SU-DHL-6 (cell line): ENCODE measurements around the gene GRK2.

Experiments
- H2AFZ ChIP-seq: fragments of 200-600 bp; sonication (generic); 2 replicates; pipeline ENCODE4 v1.6.1; 2014; ENCODE audit warnings: low read depth, mild to moderate bottlenecking, moderate library complexity, mixed read lengths, antibody characterized with exemption, low read length; ENCODE audit not compliant: severe bottlenecking
- H3F3A ChIP-seq: fragments of 200-600 bp; shearing (Covaris generic); 2 replicates; pipeline ENCODE4 v1.6.0; 2016; ENCODE audit warnings: antibody characterized with exemption, mild to moderate bottlenecking; ENCODE audit not compliant: insufficient read depth
- H3K27ac ChIP-seq: fragments of 200-600 bp; sonication (generic); 2 replicates; pipeline ENCODE4 v1.5.1; 2016; ENCODE audit warnings: low read depth, mild to moderate bottlenecking, low read length, moderate library complexity, mixed read lengths
- H3K27me3 ChIP-seq: fragments of 200-600 bp; sonication (generic), shearing (Covaris generic); 2 replicates; pipeline ENCODE4 v1.6.0; 2014; ENCODE audit warnings: mild to moderate bottlenecking, low read length
- H3K36me3 ChIP-seq: fragments of 200-600 bp; sonication (generic); 2 replicates; pipeline ENCODE4 v1.6.1; 2014; ENCODE audit warnings: mild to moderate bottlenecking, low read length, mixed read lengths
- H3K4me2 ChIP-seq: fragments of 300-600, 200-600 bp; shearing (Covaris generic), sonication (generic); 2 replicates; pipeline ENCODE4 v1.6.0; 2014; ENCODE audit warnings: low read length, low read depth, mild to moderate bottlenecking; ENCODE audit not compliant: poor library complexity, severe bottlenecking
- H3K4me3 ChIP-seq: fragments of 200-600 bp; sonication (generic); 2 replicates; pipeline ENCODE4 v1.5.1; 2014; ENCODE audit warnings: antibody characterized with exemption, low read length, mild to moderate bottlenecking, mixed read lengths; ENCODE audit not compliant: insufficient read depth, poor library complexity, severe bottlenecking
- H3K79me2 ChIP-seq: fragments of 200-600 bp; sonication (generic); 2 replicates; pipeline ENCODE4 v1.6.1; 2014; ENCODE audit warnings: mild to moderate bottlenecking, low read length, moderate library complexity; ENCODE audit not compliant: insufficient read depth
- H3K9ac ChIP-seq: fragments of 200-600 bp; sonication (generic); 2 replicates; pipeline ENCODE4 v1.7.0; 2014; ENCODE audit warnings: mild to moderate bottlenecking, low read length
- H3K9me2 ChIP-seq: fragments of 200-600 bp; sonication (generic); replicated peaks from 2 replicates; pipeline ENCODE4 v1.6.1; 2014; ENCODE audit warnings: low read length; ENCODE audit not compliant: insufficient read depth
- H3K9me3 ChIP-seq: fragments of 200-600 bp; sonication (generic); 2 replicates; pipeline ENCODE4 v1.6.1; 2014; ENCODE audit warnings: low read length, mixed read lengths; ENCODE audit not compliant: insufficient read depth
- H4K20me1 ChIP-seq: fragments of 200-600 bp; sonication (generic); 2 replicates; pipeline ENCODE4 v1.6.1; 2014; ENCODE audit warnings: low read depth, mild to moderate bottlenecking, antibody characterized with exemption, low read length, moderate library complexity, mixed read lengths
- EZH2phosphoT487 ChIP-seq: fragments of 200-600 bp; sonication (generic), shearing (Covaris generic); conservative IDR thresholded peaks from 2 replicates; pipeline ENCODE4 v1.6.1; 2018; ENCODE audit warnings: mild to moderate bottlenecking, antibody characterized with exemption, low read length, moderate library complexity, mixed read lengths
- TF ChIP-seq, protein P1 (sequence below): fragments of 200-600 bp; sonication (generic); IDR thresholded peaks from one replicate; pipeline ENCODE4 v1.5.1; 2017; ENCODE audit warnings: antibody characterized with exemption, mild to moderate bottlenecking, low read length, moderate library complexity; ENCODE audit not compliant: insufficient read depth, poor library complexity, severe bottlenecking

The GRK2 gene

DNA sequence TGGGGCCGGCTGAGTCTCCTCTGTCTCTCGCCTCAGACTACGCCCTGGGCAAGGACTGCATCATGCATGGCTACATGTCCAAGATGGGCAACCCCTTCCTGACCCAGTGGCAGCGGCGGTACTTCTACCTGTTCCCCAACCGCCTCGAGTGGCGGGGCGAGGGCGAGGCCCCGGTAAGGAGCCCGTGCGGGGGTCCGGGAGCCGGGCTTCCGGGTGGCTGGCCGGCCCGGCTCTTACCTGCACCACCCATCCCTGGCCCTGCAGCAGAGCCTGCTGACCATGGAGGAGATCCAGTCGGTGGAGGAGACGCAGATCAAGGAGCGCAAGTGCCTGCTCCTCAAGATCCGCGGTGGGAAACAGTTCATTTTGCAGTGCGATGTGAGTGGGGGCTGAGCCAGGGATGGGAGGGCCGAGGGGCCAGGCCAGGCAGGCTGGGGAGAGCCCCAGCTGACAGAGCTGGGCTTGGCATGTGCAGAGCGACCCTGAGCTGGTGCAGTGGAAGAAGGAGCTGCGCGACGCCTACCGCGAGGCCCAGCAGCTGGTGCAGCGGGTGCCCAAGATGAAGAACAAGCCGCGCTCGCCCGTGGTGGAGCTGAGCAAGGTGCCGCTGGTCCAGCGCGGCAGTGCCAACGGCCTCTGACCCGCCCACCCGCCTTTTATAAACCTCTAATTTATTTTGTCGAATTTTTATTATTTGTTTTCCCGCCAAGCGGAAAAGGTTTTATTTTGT lies 18.7 kb downstream of the GRK2 start:
- Histone ChIP-seq H3K9me2 (no peaks in the 10 kb centered on the region), H3K4me2 (no peak overlapping the region), H2AFZ (no peak overlapping the region), H3F3A (peaks cover 20% of the 10 kb centered on the region), H3K79me2 (peaks cover 5% of the 10 kb centered on the region; the same call in 1 of the 2 replicates), H3K9ac (no peak overlapping the region), H3K36me3 (no peaks in the 10 kb centered on the region), H3K27me3 (no peaks in the 10 kb centered on the region), H4K20me1 (no peaks in the 10 kb centered on the region), H3K9me3 (no peaks in the 10 kb centered on the region), H3K27ac (no peak overlapping the region), H3K4me3 (no peak overlapping the region)
- TF ChIP-seq, protein P1, sequence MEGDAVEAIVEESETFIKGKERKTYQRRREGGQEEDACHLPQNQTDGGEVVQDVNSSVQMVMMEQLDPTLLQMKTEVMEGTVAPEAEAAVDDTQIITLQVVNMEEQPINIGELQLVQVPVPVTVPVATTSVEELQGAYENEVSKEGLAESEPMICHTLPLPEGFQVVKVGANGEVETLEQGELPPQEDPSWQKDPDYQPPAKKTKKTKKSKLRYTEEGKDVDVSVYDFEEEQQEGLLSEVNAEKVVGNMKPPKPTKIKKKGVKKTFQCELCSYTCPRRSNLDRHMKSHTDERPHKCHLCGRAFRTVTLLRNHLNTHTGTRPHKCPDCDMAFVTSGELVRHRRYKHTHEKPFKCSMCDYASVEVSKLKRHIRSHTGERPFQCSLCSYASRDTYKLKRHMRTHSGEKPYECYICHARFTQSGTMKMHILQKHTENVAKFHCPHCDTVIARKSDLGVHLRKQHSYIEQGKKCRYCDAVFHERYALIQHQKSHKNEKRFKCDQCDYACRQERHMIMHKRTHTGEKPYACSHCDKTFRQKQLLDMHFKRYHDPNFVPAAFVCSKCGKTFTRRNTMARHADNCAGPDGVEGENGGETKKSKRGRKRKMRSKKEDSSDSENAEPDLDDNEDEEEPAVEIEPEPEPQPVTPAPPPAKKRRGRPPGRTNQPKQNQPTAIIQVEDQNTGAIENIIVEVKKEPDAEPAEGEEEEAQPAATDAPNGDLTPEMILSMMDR, result no peak
- TF ChIP-seq EZH2phosphoT487, result no peak

DNA sequence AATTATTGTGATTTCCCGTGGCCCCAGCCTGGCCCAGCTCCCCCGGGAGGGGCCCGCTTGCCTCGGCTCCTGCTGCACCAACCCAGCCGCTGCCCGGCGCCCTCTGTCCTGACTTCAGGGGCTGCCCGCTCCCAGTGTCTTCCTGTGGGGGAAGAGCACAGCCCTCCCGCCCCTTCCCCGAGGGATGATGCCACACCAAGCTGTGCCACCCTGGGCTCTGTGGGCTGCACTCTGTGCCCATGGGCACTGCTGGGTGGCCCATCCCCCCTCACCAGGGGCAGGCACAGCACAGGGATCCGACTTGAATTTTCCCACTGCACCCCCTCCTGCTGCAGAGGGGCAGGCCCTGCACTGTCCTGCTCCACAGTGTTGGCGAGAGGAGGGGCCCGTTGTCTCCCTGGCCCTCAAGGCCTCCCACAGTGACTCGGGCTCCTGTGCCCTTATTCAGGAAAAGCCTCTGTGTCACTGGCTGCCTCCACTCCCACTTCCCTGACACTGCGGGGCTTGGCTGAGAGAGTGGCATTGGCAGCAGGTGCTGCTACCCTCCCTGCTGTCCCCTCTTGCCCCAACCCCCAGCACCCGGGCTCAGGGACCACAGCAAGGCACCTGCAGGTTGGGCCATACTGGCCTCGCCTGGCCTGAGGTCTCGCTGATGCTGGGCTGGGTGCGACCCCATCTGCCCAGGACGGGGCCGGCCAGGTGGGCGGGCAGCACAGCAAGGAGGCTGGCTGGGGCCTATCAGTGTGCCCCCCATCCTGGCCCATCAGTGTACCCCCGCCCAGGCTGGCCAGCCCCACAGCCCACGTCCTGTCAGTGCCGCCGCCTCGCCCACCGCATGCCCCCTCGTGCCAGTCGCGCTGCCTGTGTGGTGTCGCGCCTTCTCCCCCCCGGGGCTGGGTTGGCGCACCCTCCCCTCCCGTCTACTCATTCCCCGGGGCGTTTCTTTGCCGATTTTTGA lies 19.5 kb downstream of the GRK2 start:
- H3K4me2 ChIP-seq, result no peak overlapping the region
- H4K20me1 ChIP-seq, result no peaks in the 10 kb centered on the region
- H3K79me2 ChIP-seq, result peaks cover 7% of the 10 kb centered on the region; the same call in 1 of the 2 replicates

DNA sequence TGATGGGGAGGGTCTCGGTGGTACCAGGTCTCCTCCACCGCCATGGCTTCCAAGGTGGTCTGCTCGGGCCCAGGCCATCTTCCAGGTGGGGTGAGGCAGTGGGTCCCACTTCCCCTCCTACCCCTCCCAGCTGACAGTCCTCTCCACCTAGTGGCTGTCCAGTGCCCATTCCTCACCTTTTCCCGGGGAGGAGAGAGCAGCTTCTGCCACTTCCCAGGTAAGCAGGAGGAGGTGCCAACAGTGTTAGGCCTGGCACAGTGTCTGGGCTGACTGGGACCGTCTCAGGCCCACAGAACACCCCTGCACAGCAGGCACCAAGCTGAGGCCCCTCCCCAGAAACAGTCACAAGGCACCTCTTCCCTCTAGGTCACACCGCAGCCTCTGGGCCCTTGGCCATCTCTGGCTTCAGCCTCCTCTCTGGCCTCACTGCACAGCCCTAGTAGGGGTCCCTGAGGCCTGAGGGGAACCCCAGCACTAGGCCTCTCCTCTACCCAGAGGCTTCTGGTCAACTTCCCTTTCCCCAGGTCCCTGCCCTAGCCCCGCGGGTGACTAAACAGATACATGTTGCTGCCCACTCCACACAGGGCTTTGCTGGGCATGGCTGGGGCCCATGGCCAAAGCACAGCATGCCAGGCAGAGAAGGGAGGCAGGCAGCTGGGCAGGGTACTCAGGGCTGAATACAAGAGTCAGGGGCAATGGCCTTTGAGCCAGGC lies 20.5 kb downstream of the GRK2 start:
- H3K9ac ChIP-seq, result peak overlapping the region; percentile 97; the same call in 1 of the 2 replicates
- peaks cover 20% of the 10 kb centered on the region for H3F3A ChIP-seq
- no peaks in the 10 kb centered on the region for H3K9me2 ChIP-seq
- no peak overlapping the region for H2AFZ ChIP-seq
- no peaks in the 10 kb centered on the region for H3K27me3 ChIP-seq
- H4K20me1 ChIP-seq, result no peaks in the 10 kb centered on the region
- no peaks in the 10 kb centered on the region for H3K36me3 ChIP-seq
- H3K79me2 ChIP-seq, result peaks cover 7% of the 10 kb centered on the region; the same call in 1 of the 2 replicates
- H3K4me2 ChIP-seq, result no peak overlapping the region
- peak overlapping the region; percentile 98 for H3K27ac ChIP-seq
- no peak for TF ChIP-seq EZH2phosphoT487
- TF ChIP-seq, protein P1, result no peak
- no peak overlapping the region for H3K4me3 ChIP-seq
- no peaks in the 10 kb centered on the region for H3K9me3 ChIP-seq

More for the DNA sequence above, 19.5 kb downstream of the GRK2 start:
- Histone ChIP-seq H3K27me3 (no peaks in the 10 kb centered on the region), H3K4me3 (no peak overlapping the region), H3K9ac (no peak overlapping the region), H2AFZ (no peak overlapping the region), H3K9me3 (no peaks in the 10 kb centered on the region), H3K9me2 (no peaks in the 10 kb centered on the region), H3F3A (peaks cover 20% of the 10 kb centered on the region), H3K36me3 (no peaks in the 10 kb centered on the region), H3K27ac (no peak overlapping the region)
- TF ChIP-seq, protein P1, result no peak
- no peak for TF ChIP-seq EZH2phosphoT487
